A673 (cell line): Measurements from ENCODE around the gene FHL5. TPM values are rescaled to one million over a fixed set of nuclear protein-coding genes. Genes with fewer than 3 reads are reported as not detected.

Source experiments
- BruUV-seq: library from RNA; stranded (reverse); fragments of 400-500 nt; replicated peaks from 2 replicates; lab custom pipeline; 2021; lab: Mats Ljungman, UMichigan
- CTCF ChIA-PET: fragments of 300-600 bp; sonication (Branson Sonifier 250); formaldehyde crosslinking; loops from one replicate; lab custom pipeline; 2022; ENCODE audit warnings: antibody characterized with exemption; lab: Charles Lee
- POLR2A ChIA-PET: fragments of 300-600 bp; sonication (Branson Sonifier 250); formaldehyde crosslinking; loops from one replicate; lab custom pipeline; 2022; ENCODE audit warnings: antibody characterized with exemption; ENCODE audit not compliant: low non-redundant PET; lab: Charles Lee
- DNase-seq: peaks from one replicate; pipeline ENCODE4 v3.0.0-alpha.2; 2015; ENCODE audit warnings: low spot score
- H3K27ac ChIP-seq: fragments of 200-600 bp; sonication (generic); 2 replicates; pipeline ENCODE4 v1.5.1; 2016; ENCODE audit warnings: mixed run types, low read depth, mild to moderate bottlenecking, mixed read lengths, antibody characterized with exemption, low read length; ENCODE audit not compliant: poor library complexity, severe bottlenecking
- H3K27me3 ChIP-seq: fragments of 200-600 bp; sonication (generic); replicated peaks from 2 replicates; pipeline ENCODE4 v1.6.1; 2017; ENCODE audit warnings: mixed run types, low read depth, mild to moderate bottlenecking, mixed read lengths, antibody characterized with exemption, low read length; ENCODE audit not compliant: insufficient read depth, poor library complexity
- H3K36me3 ChIP-seq: fragments of 200-600 bp; sonication (generic); 2 replicates; pipeline ENCODE4 v1.6.1; 2016; ENCODE audit warnings: mixed run types, mild to moderate bottlenecking, mixed read lengths, antibody characterized with exemption, low read length; ENCODE audit not compliant: insufficient read depth, poor library complexity, severe bottlenecking
- H3K4me1 ChIP-seq: fragments of 200-600 bp; sonication (generic); 2 replicates; pipeline ENCODE4 v1.6.1; 2017; ENCODE audit warnings: mixed run types, mild to moderate bottlenecking, mixed read lengths, antibody characterized with exemption, low read length; ENCODE audit not compliant: insufficient read depth, poor library complexity, severe bottlenecking
- H3K4me3 ChIP-seq: fragments of 200-600 bp; sonication (generic); 2 replicates; pipeline ENCODE4 v1.5.1; 2016; ENCODE audit warnings: low read depth, mixed run types, mild to moderate bottlenecking, mixed read lengths, low read length; ENCODE audit not compliant: poor library complexity, severe bottlenecking
- H3K9me3 ChIP-seq: fragments of 200-600 bp; sonication (generic); 2 replicates; pipeline ENCODE4 v1.6.1; 2016; ENCODE audit warnings: mixed run types, low read depth, mild to moderate bottlenecking, mixed read lengths, antibody characterized with exemption, low read length; ENCODE audit not compliant: poor library complexity, severe bottlenecking
- CTCF ChIP-seq: fragments of 300-800, 200-600 bp; sonication (generic); conservative IDR thresholded peaks from 2 replicates; pipeline ENCODE4 v1.5.1; 2017; ENCODE audit warnings: low read depth, mild to moderate bottlenecking, antibody characterized with exemption, low read length, moderate library complexity, mixed read lengths
- EZH2 ChIP-seq: fragments of 200-600 bp; sonication (generic); IDR thresholded peaks from 2 replicates; pipeline ENCODE4 v1.6.1; 2017; ENCODE audit warnings: borderline replicate concordance, low read depth, mild to moderate bottlenecking, mixed read lengths, antibody characterized with exemption, low read length; ENCODE audit not compliant: poor library complexity, severe bottlenecking
- intact Hi-C: fragments of 100-400 bp; cut with micrococcal nuclease; formaldehyde crosslinking; loops from one replicate; pipeline ENCODE4 v1.10.0; 2022; ENCODE audit not compliant: unreplicated experiment
- total RNA-seq: library from RNA; stranded (reverse); gene quantifications from 2 replicates; pipeline ENCODE4 v1.2.3, GENCODE V29; 2021

The FHL5 gene
- total RNA-seq, 1 experiment from 2014 or later = 0.84 TPM

- Histone ChIP-seq H3K4me3 (peak within 1 kb of the TSS; percentile 84), H3K9me3 (no peaks in the 10 kb centered on the region), H3K4me1 (peaks cover 20% of the 10 kb centered on the region), H3K27ac (peak within 1 kb of the TSS; percentile 95), H3K36me3 (peaks cover 25% of the 10 kb centered on the region), H3K27me3 (no peaks in the 10 kb centered on the region)
- ChIA-PET POLR2A (no interaction called here), CTCF (no interaction called here)
- no peak for TF ChIP-seq CTCF
- TF ChIP-seq EZH2 = no peak
- peak; percentile 97 for DNase-seq
- intact Hi-C loops = loop anchor here (10.0 kb wide), 1 partner anchor 373 kb away; the partner anchor contains the start of gene NDUFAF4
- BruUV-seq = no TSS peak
Observed at GRCh38 chr6:96521644-96522464, 41.1 kb upstream of the FHL5 start, which contains the start of gene UFL1. Gene UFL1 (plus strand): TSS chr6:96521806. CDS start chr6:96521874, 68 bp downstream.

- peak; percentile 39 for DNase-seq
- TSS peak; percentile 62 for BruUV-seq
- H3K36me3 ChIP-seq = peaks cover 27% of the 10 kb centered on the region
- ChIA-PET CTCF (no interaction called here), POLR2A (no interaction called here)
- H3K9me3 ChIP-seq = no peaks in the 10 kb centered on the region
- no peaks in the 10 kb centered on the region for H3K27me3 ChIP-seq
- peaks cover 20% of the 10 kb centered on the region for H3K4me1 ChIP-seq
- intact Hi-C loops = loop anchor here (10.0 kb wide), 1 partner anchor 372 kb away; the partner anchor contains the start of gene NDUFAF4
- H3K27ac ChIP-seq = peak overlapping the region; percentile 95
- TF ChIP-seq CTCF (no peak), EZH2 (no peak)
- H3K4me3 ChIP-seq = peak overlapping the region; percentile 84
Observed at GRCh38 chr6:96522465-96523009, 40.4 kb upstream of the FHL5 start.

GRCh38 chr6:96528193-96528592 lies 34.7 kb upstream of the FHL5 start:
- peaks cover 6% of the 10 kb centered on the region for H3K4me1 ChIP-seq
- CTCF ChIA-PET = no interaction called here
- H3K27me3 ChIP-seq = no peaks in the 10 kb centered on the region
- intact Hi-C loops = loop anchor here (10.0 kb wide), 1 partner anchor 367 kb away; the partner anchor contains the start of gene NDUFAF4
- no TSS peak for BruUV-seq
- peaks cover 80% of the 10 kb centered on the region for H3K36me3 ChIP-seq
- no peak overlapping the region for H3K4me3 ChIP-seq
- POLR2A ChIA-PET = no interaction called here
- no peak for DNase-seq
- no peak overlapping the region for H3K27ac ChIP-seq
- H3K9me3 ChIP-seq = peaks cover 4% of the 10 kb centered on the region
- TF ChIP-seq EZH2 = no peak
- no peak for TF ChIP-seq CTCF
